ENCODE data around the gene ATG9B.

- TF ChIP-seq CTCF (conservative IDR thresholded peaks at IDR 0.05) (no peak), EZH2 (IDR thresholded peaks at IDR 0.05; ENCODE audit: low read depth) (no peak)
Observed at GRCh38 chr7:150994141-150994837, 30.0 kb downstream of the ATG9B start.
